Stimulated activated CD4-positive, alpha-beta T cell treated with anti-CD3 and anti-CD28 coated beads, Interleukin-4, amount 100 ng/mL, for 48 hours (primary cell): ENCODE data around the gene ZBTB21.

Experiments used
- DNase-seq, 2 donors: peaks; one replicate each; pipeline ENCODE4 v3.0.0-alpha.2; 2020; ENCODE audit warnings: low read depth in 2 of 2

Gene ZBTB21

GRCh38 chr21:42039911-42040351 lies 29.8 kb upstream of the ZBTB21 start:
- no peak for DNase-seq

GRCh38 chr21:42039470-42039901 lies 29.3 kb upstream of the ZBTB21 start:
- no peak for DNase-seq

- DNase-seq: no peak
Observed at GRCh38 chr21:42038826-42039425, 28.8 kb upstream of the ZBTB21 start.

- no peak for DNase-seq
Observed at GRCh38 chr21:42038393-42038792, 28.2 kb upstream of the ZBTB21 start.

- no peak for DNase-seq
Observed at GRCh38 chr21:42037943-42038342, 27.8 kb upstream of the ZBTB21 start.

GRCh38 chr21:42037516-42037915 lies 27.4 kb upstream of the ZBTB21 start:
- DNase-seq: no peak

- no peak for DNase-seq
Observed at GRCh38 chr21:42036313-42036712, 26.2 kb upstream of the ZBTB21 start.

- DNase-seq: no peak
Observed at GRCh38 chr21:42032968-42033367, 22.8 kb upstream of the ZBTB21 start.

GRCh38 chr21:42032266-42032665 lies 22.1 kb upstream of the ZBTB21 start:
- no peak for DNase-seq

GRCh38 chr21:42031816-42032215 lies 21.7 kb upstream of the ZBTB21 start:
- DNase-seq: no peak

GRCh38 chr21:42031241-42031640 lies 21.1 kb upstream of the ZBTB21 start:
- DNase-seq: no peak

- no peak for DNase-seq
Observed at GRCh38 chr21:42030311-42030710, 20.2 kb upstream of the ZBTB21 start.

- no peak for DNase-seq
Observed at GRCh38 chr21:42028766-42029425, 18.7 kb upstream of the ZBTB21 start.

- no peak for DNase-seq
Observed at GRCh38 chr21:42027822-42028765, 17.9 kb upstream of the ZBTB21 start.

GRCh38 chr21:42027085-42027821 lies 17.1 kb upstream of the ZBTB21 start:
- no peak for DNase-seq

GRCh38 chr21:42026082-42026435 lies 15.9 kb upstream of the ZBTB21 start:
- DNase-seq: no peak

- no peak for DNase-seq
Observed at GRCh38 chr21:42025376-42026081, 15.4 kb upstream of the ZBTB21 start.

GRCh38 chr21:42022906-42023305 lies 12.7 kb upstream of the ZBTB21 start:
- no peak for DNase-seq

- DNase-seq: no peak
Observed at GRCh38 chr21:42022091-42022430, 11.9 kb upstream of the ZBTB21 start.

GRCh38 chr21:42021371-42022090 lies 11.4 kb upstream of the ZBTB21 start:
- no peak for DNase-seq

- DNase-seq: no peak
Observed at GRCh38 chr21:42019706-42020105, 9.5 kb upstream of the ZBTB21 start.
